Stomach (tissue), 19 donors: ENCODE data around the gene CCDC91. TPM values are rescaled to one million over a fixed set of nuclear protein-coding genes. Genes with fewer than 3 reads are reported as not detected.

Experiments
- DNase-seq, 2 donors: peaks; one replicate each; pipeline versions ENCODE4 v3.0.0 to v3.0.0-alpha.2; 2013 to 2019
- H3K27ac ChIP-seq, 5 donors: fragments of 200-600 bp in 4 of 5; sonication (generic) in 4 of 5; one replicate each; pipeline ENCODE4 v1.5.1; 2013 to 2019; ENCODE audit warnings: mild to moderate bottlenecking in 1 of 5, moderate library complexity in 1 of 5
- H3K27me3 ChIP-seq, 3 donors: fragments of 200-600 bp; sonication (generic); one replicate each; pipeline ENCODE4 v1.5.1; 2017 to 2019; ENCODE audit warnings: mixed run types in 1 of 3
- H3K36me3 ChIP-seq, 4 donors: fragments of 200-600 bp; sonication (generic); 1 replicate in 3 of 4; 2 replicates in 1 of 4; pipeline ENCODE4 v1.5.1; 2016 to 2019
- H3K4me1 ChIP-seq, 4 donors: fragments of 200-600 bp; sonication (generic); one replicate each; pipeline ENCODE4 v1.5.1; 2016 to 2019
- H3K4me3 ChIP-seq, 4 donors: fragments of 200-600 bp; sonication (generic) in 3 of 4; one replicate each; pipeline ENCODE4 v1.5.1; 2016 to 2019; ENCODE audit warnings: mild to moderate bottlenecking in 1 of 4
- H3K9me3 ChIP-seq, 4 donors: fragments of 200-600 bp; sonication (generic); one replicate each; pipeline ENCODE4 v1.5.1; 2016 to 2019
- CTCF ChIP-seq, 7 experiments: fragments of 450-650 bp in 4 of 7; fragments of 200-600 bp in 3 of 7; sonication (generic) in 3 of 7; IDR thresholded peaks; one replicate each; pipeline ENCODE4 v1.5.1; 2016 to 2019; ENCODE audit warnings: antibody characterized with exemption in 7 of 7, control low read depth in 2 of 7, mild to moderate bottlenecking in 1 of 7
- EP300 ChIP-seq: sonication (generic); formaldehyde crosslinking; IDR thresholded peaks from one replicate; pipeline ENCODE4 v1.6.1; 2017; ENCODE audit warnings: antibody characterized with exemption
- POLR2A ChIP-seq, 4 donors: fragments of 450-650 bp; IDR thresholded peaks; one replicate each; pipeline ENCODE4 v1.6.1; 2016; ENCODE audit warnings: antibody characterized with exemption in 4 of 4, control low read depth in 2 of 4, mild to moderate bottlenecking in 1 of 4, moderate library complexity in 1 of 4
- POLR2AphosphoS5 ChIP-seq, 3 donors: sonication (generic); formaldehyde crosslinking; IDR thresholded peaks; one replicate each; pipeline ENCODE4 v1.6.1; 2016; ENCODE audit warnings: antibody characterized with exemption in 3 of 3
- WGBS, 5 donors: extraction: QIAGEN DNeasy Blood & Tissue Kit in 3 of 5; methylation state at CpG; one replicate each; pipeline versions ENCODE4 v1.1.5 to v1.1.7; 2013 to 2018; 5-methylcytosine and 5-hydroxymethylcytosine counted together
- intact Hi-C: fragments of 100-400 bp; cut with DNase I; formaldehyde crosslinking; loops from one replicate; pipeline ENCODE4 v1.15.1; 2023; ENCODE audit warnings: low total_unique reads
- long read RNA-seq, 10 donors: transcript quantifications; one replicate each; lab custom pipeline, GENCODE V29; 2026
- polyA plus RNA-seq, 3 donors: library from polyadenylated mRNA; stranded (reverse); fragments of 200-250 nt; gene quantifications; one replicate each; pipeline ENCODE4 v1.2.3, GENCODE V29; 2013
- total RNA-seq, 5 donors: library from RNA; depleted of rRNA; stranded (reverse); fragments of >200 nt; gene quantifications; one replicate each; pipeline versions ENCODE4 v1.1.0 to v1.2.3, GENCODE V29; 2014 to 2016
- donor health status: healthy with polysubstance abuse.
- donor health status: Bipolar disorder and iron deficiency.
- donor health status: healthy.

CCDC91 gene
- total RNA-seq (10 to 100 TPM; 17.4 to 69.6 (median 54.7) TPM), polyA plus RNA-seq (10 to 100 TPM in 2 of 3 donors, 1 to 10 TPM in 1; 9.9 to 29.2 (median 17.4) TPM)
- long read RNA-seq, donor 1, partial matches to known transcripts, result 0 of 2 reads
- long read RNA-seq, donor 1, other reads (novel, unspliced or antisense), result 0 of 2 reads
- long read RNA-seq, donor 2, transcript CCDC91-205 (11 exons, 1,301 nt), result major isoform, 6 of 6 reads
- long read RNA-seq, donor 2, partial matches to known transcripts, result 0 of 6 reads
- long read RNA-seq, donor 2, other reads (novel, unspliced or antisense), result 0 of 6 reads
- long read RNA-seq, donor 3, result 0 reads
- long read RNA-seq, donor 4, result 0 reads
- long read RNA-seq, donor 5, partial matches to known transcripts, result 7 of 13 reads
- long read RNA-seq, donor 5, other reads (novel, unspliced or antisense), result 0 of 13 reads
- long read RNA-seq, donor 6, transcript CCDC91-205 (11 exons, 1,301 nt), result major isoform, 9 of 17 reads
- long read RNA-seq, donor 6, partial matches to known transcripts, result 0 of 17 reads
- long read RNA-seq, donor 6, other reads (novel, unspliced or antisense), result 5 of 17 reads
- long read RNA-seq, donor 7, partial matches to known transcripts, result 0 of 5 reads
- long read RNA-seq, donor 7, other reads (novel, unspliced or antisense), result 0 of 5 reads
- long read RNA-seq, donor 8, partial matches to known transcripts, result 0 of 5 reads
- long read RNA-seq, donor 8, other reads (novel, unspliced or antisense), result 0 of 5 reads
- long read RNA-seq, donor 9, partial matches to known transcripts, result 0 of 4 reads
- long read RNA-seq, donor 9, other reads (novel, unspliced or antisense), result 0 of 4 reads
- long read RNA-seq, donor 10, partial matches to known transcripts, result 0 of 1 reads
- long read RNA-seq, donor 10, other reads (novel, unspliced or antisense), result 0 of 1 reads

GRCh38 chr12:28190321-28191050 lies at the start of gene CCDC91:
Gene CCDC91 (plus strand): TSS chr12:28190456. CDS start chr12:28257216, 66,760 bp downstream.
- DNase-seq, result peak; percentile 88 to 97
- Histone ChIP-seq H3K4me1 (peaks cover 5 to 27% (median 17%) of the 10 kb centered on the region in 4 donors), H3K27ac (peak within 1 kb of the TSS; percentile 97 to 99 (median 99)), H3K27me3 (no peaks in the 10 kb centered on the region), H3K9me3 (peaks cover 0 to 10% (median 0%) of the 10 kb centered on the region in 4 donors), H3K4me3 (peak within 1 kb of the TSS; percentile 67 to 87 (median 80)), H3K36me3 (peaks cover 0 to 11% (median 3%) of the 10 kb centered on the region in 4 donors)
- TF ChIP-seq POLR2A (IDR thresholded peaks at IDR 0.05), result peak in 1 of 4 donors; percentile 27
- TF ChIP-seq CTCF (IDR thresholded peaks at IDR 0.05), result peak in 2 of 7 experiments; percentile 9 to 11
- no peak for TF ChIP-seq EP300
- TF ChIP-seq POLR2AphosphoS5 (IDR thresholded peaks at IDR 0.05), result peak; percentile 65 to 84 (median 79)
- intact Hi-C loops, result no loop called here
- WGBS, 5 donors, result 0 to 1% (median 1%) methylated on average over 32 to 72 of the region's 72 CpGs

GRCh38 chr12:28144059-28144458 lies 46.2 kb upstream of the CCDC91 start:
- intact Hi-C loops, result no loop called here
- no peaks in the 10 kb centered on the region for H3K27me3 ChIP-seq
- 82 to 91% (median 84%) methylated on average over 8 of the region's 8 CpGs for WGBS, 5 donors
- TF ChIP-seq POLR2A (IDR thresholded peaks at IDR 0.05), result no peak
- TF ChIP-seq POLR2AphosphoS5 (IDR thresholded peaks at IDR 0.05), result no peak
- no peak for TF ChIP-seq CTCF (IDR thresholded peaks at IDR 0.05)
- TF ChIP-seq EP300, result no peak
- no peak overlapping the region for H3K4me3 ChIP-seq
- no peak overlapping the region for H3K27ac ChIP-seq
- no peaks in the 10 kb centered on the region for H3K36me3 ChIP-seq
- H3K9me3 ChIP-seq, result no peaks in the 10 kb centered on the region
- DNase-seq, result no peak
- no peaks in the 10 kb centered on the region for H3K4me1 ChIP-seq

GRCh38 chr12:28144532-28144931 lies 45.7 kb upstream of the CCDC91 start:
- no peak for DNase-seq
- intact Hi-C loops, result no loop called here
- no peaks in the 10 kb centered on the region for H3K9me3 ChIP-seq
- no peaks in the 10 kb centered on the region for H3K36me3 ChIP-seq
- H3K4me1 ChIP-seq, result no peaks in the 10 kb centered on the region
- no peak overlapping the region for H3K4me3 ChIP-seq
- H3K27me3 ChIP-seq, result no peaks in the 10 kb centered on the region
- no peak overlapping the region for H3K27ac ChIP-seq
- TF ChIP-seq CTCF (IDR thresholded peaks at IDR 0.05), result no peak
- no peak for TF ChIP-seq EP300
- TF ChIP-seq POLR2AphosphoS5 (IDR thresholded peaks at IDR 0.05), result no peak
- 93 to 96% (median 95%) methylated on average over 2 of the region's 2 CpGs for WGBS, 5 donors

- 86 to 94% (median 89%) methylated on average over 4 of the region's 4 CpGs for WGBS, 5 donors
- H3K4me1 ChIP-seq, result no peaks in the 10 kb centered on the region
- H3K27ac ChIP-seq, result no peak overlapping the region
- TF ChIP-seq POLR2A (IDR thresholded peaks at IDR 0.05) (no peak), EP300 (no peak), POLR2AphosphoS5 (IDR thresholded peaks at IDR 0.05) (no peak), CTCF (IDR thresholded peaks at IDR 0.05) (no peak)
- no peaks in the 10 kb centered on the region for H3K9me3 ChIP-seq
- no peaks in the 10 kb centered on the region for H3K36me3 ChIP-seq
- H3K27me3 ChIP-seq, result no peaks in the 10 kb centered on the region
- DNase-seq, result no peak
- H3K4me3 ChIP-seq, result no peak overlapping the region
- intact Hi-C loops, result no loop called here
These were observed 45.0 kb upstream of the CCDC91 start for GRCh38 chr12:28145216-28145615.
